NCI-H2196 treated with DMSO at 0.1 percent for 48 hours (cell line): Measurements from ENCODE around the gene ANKRD29.

Experiments used
- DNase-seq: peaks from one replicate; lab custom pipeline; 2025; ENCODE audit not compliant: unreplicated experiment; lab: John Stamatoyannopoulos, UW

The ANKRD29 gene

GRCh38 chr18:23684515-23685197 is 21.9 kb upstream of the ANKRD29 start:
- no peak for DNase-seq

- no peak for DNase-seq
Measured at GRCh38 chr18:23683671-23684070, 21.0 kb upstream of the ANKRD29 start.

GRCh38 chr18:23683155-23683554 is 20.4 kb upstream of the ANKRD29 start:
- DNase-seq, result no peak

- DNase-seq, result no peak
Measured at GRCh38 chr18:23682472-23682871, 19.8 kb upstream of the ANKRD29 start.

GRCh38 chr18:23682045-23682444 is 19.3 kb upstream of the ANKRD29 start:
- no peak for DNase-seq

- DNase-seq, result no peak
Measured at GRCh38 chr18:23675896-23676295, 13.2 kb upstream of the ANKRD29 start.

GRCh38 chr18:23675236-23675635 is 12.5 kb upstream of the ANKRD29 start:
- no peak for DNase-seq

- no peak for DNase-seq
Measured at GRCh38 chr18:23673725-23674124, 11.0 kb upstream of the ANKRD29 start.

- DNase-seq, result no peak
Measured at GRCh38 chr18:23671564-23671963, 8.9 kb upstream of the ANKRD29 start.

GRCh38 chr18:23669804-23670405 is 7.2 kb upstream of the ANKRD29 start:
- no peak for DNase-seq

- no peak for DNase-seq
Measured at GRCh38 chr18:23669202-23669766, 6.6 kb upstream of the ANKRD29 start.

GRCh38 chr18:23668731-23669130 is 6.0 kb upstream of the ANKRD29 start:
- DNase-seq, result no peak

GRCh38 chr18:23667114-23667513 is 4.4 kb upstream of the ANKRD29 start:
- no peak for DNase-seq

GRCh38 chr18:23664674-23665073 is 2.0 kb upstream of the ANKRD29 start:
- no peak for DNase-seq

GRCh38 chr18:23661735-23662308 is 889 bp downstream of the ANKRD29 start:
- no peak for DNase-seq

GRCh38 chr18:23658285-23658684 is 4.4 kb downstream of the ANKRD29 start:
- DNase-seq, result no peak

- DNase-seq, result no peak
Measured at GRCh38 chr18:23652232-23652631, 10.5 kb downstream of the ANKRD29 start.

GRCh38 chr18:23650968-23651927 is 11.5 kb downstream of the ANKRD29 start:
- no peak for DNase-seq

GRCh38 chr18:23648940-23649607 is 13.6 kb downstream of the ANKRD29 start:
- DNase-seq, result no peak

GRCh38 chr18:23648456-23648855 is 14.3 kb downstream of the ANKRD29 start:
- DNase-seq, result no peak

GRCh38 chr18:23646282-23646681 is 16.4 kb downstream of the ANKRD29 start:
- DNase-seq, result no peak
